ENCODE data around the gene PRG3. TPM values are rescaled to one million over a fixed set of nuclear protein-coding genes. Genes with fewer than 3 reads are reported as not detected.

PRG3 gene
- polyA plus RNA-seq, 3 donors, result not detected

GRCh38 chr11:57331720-57332119, 49.2 kb downstream of the PRG3 start:
- Mint-ChIP-seq H3K27ac (peak overlapping the region in 1 of 7 donors; percentile 66), H3K4me1 (peaks cover 26% of the 10 kb centered on the region), H3K9me3 (no peaks in the 10 kb centered on the region), H3K36me3 (peaks cover 68 to 69% of the 10 kb centered on the region in 2 donors), H3K27me3 (ENCODE audit: low read depth in 3 of 3) (no peaks in the 10 kb centered on the region), H3K4me3 (no peak overlapping the region)
- 96% methylated on average over 14 of the region's 14 CpGs for WGBS (ENCODE audit: insufficient coverage)
- no peak overlapping the region for H3K9ac ChIP-seq (ENCODE audit: insufficient read depth, low read length, poor library complexity, severe bottlenecking)
- no peak overlapping the region for H3K4me2 ChIP-seq (replicated peaks; ENCODE audit: extremely low read depth, low read length, poor library complexity, severe bottlenecking)
- no peak overlapping the region for H3K4me3 ChIP-seq (replicated peaks in 1 of 3; ENCODE audit: low read depth in 2 of 3, low read length in 3 of 3)
- H3K27ac ChIP-seq (ENCODE audit: low read depth in 1 of 2, low read length in 2 of 2), result peak overlapping the region in 1 of 2 donors; percentile 18
- no peak for DNase-seq
- H2AFZ ChIP-seq (ENCODE audit: insufficient read depth, low read depth, low read length, poor library complexity, severe bottlenecking), result no peak overlapping the region
- no peaks in the 10 kb centered on the region for H4K20me1 ChIP-seq (ENCODE audit: insufficient read depth, low read length)
- intact Hi-C loops (cut with micrococcal nuclease), result no loop called here
- H3K27me3 ChIP-seq (ENCODE audit: control insufficient read depth in 2 of 2, insufficient read depth in 2 of 2, low read length in 2 of 2), result no peaks in the 10 kb centered on the region
- peaks cover 18 to 23% of the 10 kb centered on the region in 2 donors for H3K4me1 ChIP-seq (ENCODE audit: control insufficient read depth in 1 of 2, insufficient read depth in 2 of 2, low read length in 2 of 2)
- H3K79me2 ChIP-seq (ENCODE audit: insufficient read depth, low read length), result peaks cover 28% of the 10 kb centered on the region
- H3K36me3 ChIP-seq (replicated peaks in 1 of 2; ENCODE audit: control insufficient read depth in 1 of 2, insufficient read depth in 2 of 2, low read length in 2 of 2), result peaks cover 59 to 72% of the 10 kb centered on the region in 2 donors
- H3K9me3 ChIP-seq (replicated peaks in 1 of 2; ENCODE audit: control insufficient read depth in 1 of 2, insufficient read depth in 1 of 2, low read length in 2 of 2), result no peaks in the 10 kb centered on the region
- no peak for TF ChIP-seq CTCF (IDR thresholded peaks at IDR 0.05)

GRCh38 chr11:57330029-57330428, 50.9 kb downstream of the PRG3 start:
- no peak overlapping the region for H3K27ac Mint-ChIP-seq
- peaks cover 23% of the 10 kb centered on the region for H3K79me2 ChIP-seq (ENCODE audit: insufficient read depth, low read length)
- 97% methylated on average over 9 of the region's 9 CpGs for WGBS (ENCODE audit: insufficient coverage)

More at GRCh38 chr11:57330029-57330428, 50.9 kb downstream of the PRG3 start:
- H3K4me1 ChIP-seq (ENCODE audit: control insufficient read depth in 1 of 2, insufficient read depth in 2 of 2, low read length in 2 of 2), result peaks cover 18 to 23% of the 10 kb centered on the region in 2 donors
- no peak for TF ChIP-seq CTCF (IDR thresholded peaks at IDR 0.05)
- no peak overlapping the region for H3K27ac ChIP-seq (ENCODE audit: low read depth in 1 of 2, low read length in 2 of 2)
- DNase-seq, result no peak
- intact Hi-C loops (cut with micrococcal nuclease), result no loop called here
- no peak overlapping the region for H3K4me3 ChIP-seq (replicated peaks in 1 of 3; ENCODE audit: low read depth in 2 of 3, low read length in 3 of 3)
- peaks cover 0 to 1% (median 0%) of the 10 kb centered on the region in 3 donors for H3K27me3 Mint-ChIP-seq (ENCODE audit: low read depth in 3 of 3)
- no peaks in the 10 kb centered on the region for H3K9me3 Mint-ChIP-seq
- H3K9me3 ChIP-seq (replicated peaks in 1 of 2; ENCODE audit: control insufficient read depth in 1 of 2, insufficient read depth in 1 of 2, low read length in 2 of 2), result no peaks in the 10 kb centered on the region
- peaks cover 59 to 77% of the 10 kb centered on the region in 2 donors for H3K36me3 ChIP-seq (replicated peaks in 1 of 2; ENCODE audit: control insufficient read depth in 1 of 2, insufficient read depth in 2 of 2, low read length in 2 of 2)
- H3K4me2 ChIP-seq (replicated peaks; ENCODE audit: extremely low read depth, low read length, poor library complexity, severe bottlenecking), result no peak overlapping the region
- H3K27me3 ChIP-seq (ENCODE audit: control insufficient read depth in 2 of 2, insufficient read depth in 2 of 2, low read length in 2 of 2), result no peaks in the 10 kb centered on the region
- peaks cover 29% of the 10 kb centered on the region for H3K4me1 Mint-ChIP-seq
- H4K20me1 ChIP-seq (ENCODE audit: insufficient read depth, low read length), result no peaks in the 10 kb centered on the region
- no peak overlapping the region for H3K4me3 Mint-ChIP-seq
- no peak overlapping the region for H2AFZ ChIP-seq (ENCODE audit: insufficient read depth, low read depth, low read length, poor library complexity, severe bottlenecking)
- H3K36me3 Mint-ChIP-seq, result peaks cover 73 to 79% of the 10 kb centered on the region in 2 donors
- H3K9ac ChIP-seq (ENCODE audit: insufficient read depth, low read length, poor library complexity, severe bottlenecking), result no peak overlapping the region

Data from CD14-positive monocyte (primary cell).